Stomach (tissue), 4 donors: ENCODE data around the gene HTRA2.

Experiments used
- EP300 ChIP-seq: sonication (generic); formaldehyde crosslinking; IDR thresholded peaks from one replicate; pipeline ENCODE4 v1.6.1; 2017; ENCODE audit warnings: antibody characterized with exemption
- POLR2A ChIP-seq, 4 donors: fragments of 450-650 bp; IDR thresholded peaks; one replicate each; pipeline ENCODE4 v1.6.1; 2016; ENCODE audit warnings: antibody characterized with exemption in 4 of 4, control low read depth in 2 of 4, mild to moderate bottlenecking in 1 of 4, moderate library complexity in 1 of 4
- POLR2AphosphoS5 ChIP-seq, 3 donors: sonication (generic); formaldehyde crosslinking; IDR thresholded peaks; one replicate each; pipeline ENCODE4 v1.6.1; 2016; ENCODE audit warnings: antibody characterized with exemption in 3 of 3
- TF ChIP-seq, protein P1 (sequence below), 7 experiments: fragments of 450-650 bp in 4 of 7; fragments of 200-600 bp in 3 of 7; sonication (generic) in 3 of 7; IDR thresholded peaks; one replicate each; pipeline ENCODE4 v1.5.1; 2016 to 2019; ENCODE audit warnings: antibody characterized with exemption in 7 of 7, control low read depth in 2 of 7, mild to moderate bottlenecking in 1 of 7

DNA sequence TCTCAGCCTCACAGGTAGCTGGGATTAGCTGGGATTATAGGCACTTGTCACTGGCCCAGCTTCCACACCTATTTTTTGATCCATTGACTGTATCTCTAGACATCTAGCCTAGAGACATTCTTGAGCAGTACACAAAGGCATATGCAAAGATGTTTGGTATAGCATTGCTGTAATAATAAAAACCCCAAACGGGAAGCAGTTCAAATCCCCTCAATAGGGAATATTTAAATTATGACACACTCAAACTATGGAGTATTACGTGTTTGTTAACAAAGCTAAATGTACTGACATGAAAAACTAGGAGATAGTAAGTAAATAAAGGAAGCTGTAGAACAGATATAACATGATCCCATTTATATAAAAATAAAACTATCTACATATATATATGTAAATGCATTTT, 52.5 kb downstream of the HTRA2 start:
- no peak for TF ChIP-seq EP300
- TF ChIP-seq POLR2A (IDR thresholded peaks at IDR 0.05), result no peak
- TF ChIP-seq, protein P1, sequence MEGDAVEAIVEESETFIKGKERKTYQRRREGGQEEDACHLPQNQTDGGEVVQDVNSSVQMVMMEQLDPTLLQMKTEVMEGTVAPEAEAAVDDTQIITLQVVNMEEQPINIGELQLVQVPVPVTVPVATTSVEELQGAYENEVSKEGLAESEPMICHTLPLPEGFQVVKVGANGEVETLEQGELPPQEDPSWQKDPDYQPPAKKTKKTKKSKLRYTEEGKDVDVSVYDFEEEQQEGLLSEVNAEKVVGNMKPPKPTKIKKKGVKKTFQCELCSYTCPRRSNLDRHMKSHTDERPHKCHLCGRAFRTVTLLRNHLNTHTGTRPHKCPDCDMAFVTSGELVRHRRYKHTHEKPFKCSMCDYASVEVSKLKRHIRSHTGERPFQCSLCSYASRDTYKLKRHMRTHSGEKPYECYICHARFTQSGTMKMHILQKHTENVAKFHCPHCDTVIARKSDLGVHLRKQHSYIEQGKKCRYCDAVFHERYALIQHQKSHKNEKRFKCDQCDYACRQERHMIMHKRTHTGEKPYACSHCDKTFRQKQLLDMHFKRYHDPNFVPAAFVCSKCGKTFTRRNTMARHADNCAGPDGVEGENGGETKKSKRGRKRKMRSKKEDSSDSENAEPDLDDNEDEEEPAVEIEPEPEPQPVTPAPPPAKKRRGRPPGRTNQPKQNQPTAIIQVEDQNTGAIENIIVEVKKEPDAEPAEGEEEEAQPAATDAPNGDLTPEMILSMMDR (IDR thresholded peaks at IDR 0.05), result no peak
- TF ChIP-seq POLR2AphosphoS5 (IDR thresholded peaks at IDR 0.05), result no peak
